Esophagus squamous epithelium (tissue), 4 donors: ENCODE measurements around the gene ZNF138.

Source experiments
- CTCF ChIP-seq, 6 experiments: fragments of 450-650 bp in 4 of 6; fragments of 200-600 bp in 2 of 6; sonication (generic) in 2 of 6; IDR thresholded peaks; one replicate each; pipeline ENCODE4 v1.5.1; 2016 to 2019; ENCODE audit warnings: antibody characterized with exemption in 6 of 6, mild to moderate bottlenecking in 4 of 6, moderate library complexity in 4 of 6
- POLR2A ChIP-seq, 4 donors: fragments of 450-650 bp; IDR thresholded peaks; one replicate each; pipeline ENCODE4 v1.6.1; 2017; ENCODE audit warnings: antibody characterized with exemption in 4 of 4, mild to moderate bottlenecking in 4 of 4, moderate library complexity in 3 of 4

- TF ChIP-seq CTCF (IDR thresholded peaks at IDR 0.05): no peak
- no peak for TF ChIP-seq POLR2A (IDR thresholded peaks at IDR 0.05)
Observed at GRCh38 chr7:64802699-64803098, 8.5 kb downstream of the ZNF138 start.
